Stromal cell of bone marrow (primary cell): ENCODE measurements around the gene EMC8.

Experiments used
- DNase-seq: peaks from one replicate; pipeline ENCODE4 v3.0.0-alpha.2; 2012; ENCODE audit warnings: low read depth

Gene EMC8

GRCh38 chr16:85753976-85754375, 45.4 kb downstream of the EMC8 start:
- no peak for DNase-seq

DNA sequence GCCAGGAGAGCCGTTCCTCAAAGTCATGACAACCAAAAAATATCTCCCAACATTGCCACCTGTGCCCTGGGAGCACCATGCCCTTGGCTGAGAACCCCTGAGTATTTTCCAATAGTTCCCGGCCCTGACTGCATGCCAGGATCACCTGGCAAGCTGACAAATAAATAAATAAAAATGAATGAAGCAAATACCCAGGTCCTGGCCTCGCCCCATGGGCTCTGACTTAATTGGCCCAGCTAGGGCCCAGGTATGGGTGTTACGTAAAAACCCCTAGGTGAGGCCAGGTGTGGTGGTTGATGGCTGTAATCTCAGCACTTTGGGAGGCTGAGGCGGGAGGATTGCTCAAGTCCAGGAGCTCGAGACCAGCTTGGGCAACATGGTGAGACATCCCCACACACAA, 45.8 kb downstream of the EMC8 start:
- no peak for DNase-seq

DNA sequence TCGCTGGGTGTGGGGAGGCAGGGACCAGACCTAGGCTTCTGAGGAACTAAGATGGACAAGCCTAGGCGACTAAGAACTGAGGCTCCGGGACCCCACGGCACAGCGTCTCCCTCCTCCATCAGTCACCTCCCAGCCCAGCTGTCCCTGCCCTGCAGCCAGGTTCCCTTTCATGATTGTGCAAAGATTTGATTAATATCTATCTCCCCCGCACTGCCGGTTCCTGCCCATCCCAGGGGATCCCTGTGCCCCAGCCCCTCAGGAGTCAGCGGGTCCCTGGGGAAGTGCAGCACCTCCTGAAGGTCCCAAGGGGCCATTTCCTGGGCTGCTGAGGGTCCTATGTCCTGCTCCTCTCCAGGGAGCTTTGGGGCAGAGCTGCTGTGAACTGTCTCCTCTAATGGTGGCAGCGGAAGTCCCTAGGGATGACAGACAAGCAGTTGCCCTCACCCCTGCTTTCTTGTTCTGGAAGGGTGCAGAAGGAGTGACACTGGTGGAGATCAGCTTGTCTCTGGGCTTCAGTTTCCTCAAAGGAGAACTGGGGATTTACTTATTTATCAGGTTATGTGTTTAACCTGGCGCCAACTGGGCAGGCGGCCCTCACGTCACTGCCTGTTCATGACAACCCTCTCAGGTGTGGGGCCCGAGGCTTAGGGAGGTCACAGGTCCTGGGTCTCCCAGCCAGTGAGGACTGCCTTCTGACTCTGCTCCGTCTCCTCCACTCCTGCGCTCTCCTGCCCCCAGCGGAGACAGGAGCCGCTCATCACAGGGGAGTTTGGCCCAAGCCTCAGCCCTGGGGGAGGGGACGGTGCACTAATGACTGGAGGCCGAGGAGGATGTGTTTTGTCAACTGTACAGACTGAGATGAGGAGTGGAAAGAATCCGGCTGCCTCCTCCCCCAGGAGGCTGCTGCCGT, 46.6 kb downstream of the EMC8 start:
- no peak for DNase-seq

DNA sequence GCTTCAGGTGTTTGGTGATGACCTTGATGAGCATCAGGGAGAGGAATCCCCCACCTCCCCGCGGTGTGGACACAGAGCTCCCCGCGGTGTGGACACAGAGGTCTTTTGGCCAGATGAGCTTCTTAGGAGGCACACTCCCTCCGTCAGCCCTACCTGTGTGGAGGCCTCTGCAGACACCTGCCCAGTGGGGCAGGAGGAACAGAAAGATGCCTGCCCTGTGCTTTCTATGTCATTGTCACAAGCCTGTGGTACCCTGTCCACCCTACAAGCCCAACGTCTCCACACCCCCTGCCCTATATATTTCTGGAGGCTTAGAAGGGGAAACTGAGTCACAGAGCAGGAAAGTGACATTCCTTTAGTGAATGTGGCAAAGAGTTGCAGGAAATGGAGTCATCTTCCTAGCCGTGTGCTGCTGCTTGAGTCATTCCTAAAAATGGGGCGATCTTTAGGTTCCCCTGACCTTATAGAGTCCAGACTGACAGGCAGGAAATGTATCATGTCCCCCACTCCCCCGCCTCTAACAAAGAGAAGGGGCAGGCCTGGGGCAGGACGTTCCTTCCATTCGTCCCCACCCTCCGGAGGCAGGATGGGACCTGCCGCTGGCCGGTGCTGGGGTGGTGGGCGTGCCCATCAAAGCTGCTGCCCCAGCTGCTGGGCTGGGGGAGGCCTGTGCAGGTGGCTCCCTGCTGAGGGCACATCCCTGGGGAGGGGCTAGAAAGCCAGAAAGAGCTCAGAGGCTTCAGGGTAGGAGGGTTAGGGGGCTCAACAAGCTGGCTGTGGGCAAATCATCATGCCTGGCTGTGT, 47.4 kb downstream of the EMC8 start:
- DNase-seq: no peak

- DNase-seq: peak; percentile 12
Measured at GRCh38 chr16:85750827-85751697, 48.3 kb downstream of the EMC8 start, which contains the start of gene C16orf74. Gene C16orf74 (minus strand): TSS chr16:85751096. CDS start chr16:85735217, 15,879 bp downstream.

GRCh38 chr16:85750146-85750826, 49.1 kb downstream of the EMC8 start:
- no peak for DNase-seq

DNA sequence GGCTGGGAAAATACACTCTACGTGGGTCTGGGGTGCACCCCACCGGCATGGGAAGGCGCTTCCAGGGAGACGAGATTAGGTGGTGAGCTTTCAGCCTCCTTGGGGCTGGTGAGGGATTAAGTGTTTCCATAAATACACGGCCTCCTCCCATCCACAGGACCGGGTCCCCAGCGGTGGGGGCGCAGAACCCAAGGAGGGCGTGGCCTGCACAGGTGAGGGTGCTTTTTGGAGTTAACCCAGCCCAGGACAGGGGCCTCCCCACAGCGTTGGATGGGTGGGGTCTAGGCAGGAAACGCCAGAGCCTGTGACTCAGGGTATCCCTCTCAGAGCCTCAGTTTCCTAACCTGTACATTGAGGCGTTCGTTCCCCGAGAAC, 49.6 kb downstream of the EMC8 start:
- no peak for DNase-seq

GRCh38 chr16:85746460-85747215, 52.7 kb downstream of the EMC8 start:
- no peak for DNase-seq

- no peak for DNase-seq
Measured at GRCh38 chr16:85738923-85739715, 60.2 kb downstream of the EMC8 start.

DNA sequence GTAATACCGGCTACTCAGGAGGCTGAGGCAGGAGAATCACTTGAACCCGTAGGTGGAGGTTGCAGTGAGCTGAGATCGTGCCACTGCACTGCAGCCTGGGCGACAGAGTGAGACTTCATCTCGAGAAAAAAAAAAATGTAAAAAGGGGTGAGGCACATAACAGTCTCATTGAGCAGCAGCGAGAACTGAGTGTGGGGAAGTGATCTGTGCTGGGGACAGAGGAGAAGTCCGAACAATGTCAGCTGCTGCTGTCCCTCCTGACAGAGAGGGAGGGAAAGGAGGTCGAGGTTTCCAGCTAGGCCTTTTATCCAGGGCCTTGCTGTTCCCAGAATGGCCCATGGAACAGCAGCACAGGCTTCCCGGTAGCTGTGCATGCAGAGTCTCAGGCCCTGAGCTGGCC, 62.4 kb downstream of the EMC8 start:
- DNase-seq: no peak

DNA sequence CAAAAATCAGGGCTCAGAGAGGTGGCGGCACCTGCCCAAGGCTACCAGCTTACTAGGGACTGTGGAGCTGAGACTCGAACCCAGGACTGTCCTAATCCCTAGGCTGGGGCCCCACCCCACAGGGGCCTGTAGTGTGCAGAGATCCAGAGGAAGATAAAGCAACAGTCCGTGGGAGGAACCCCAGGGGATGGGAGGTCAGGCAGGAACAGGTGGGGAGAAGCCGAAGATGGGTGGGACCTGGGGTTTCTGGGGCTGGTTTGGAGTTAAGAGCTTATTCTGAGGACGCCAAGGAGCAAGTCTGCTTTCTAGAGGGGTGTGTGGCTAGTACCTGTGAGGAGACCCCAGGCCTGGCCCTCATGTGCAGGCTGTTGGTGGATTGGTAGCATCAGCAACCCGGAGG, 63.4 kb downstream of the EMC8 start:
- no peak for DNase-seq

- no peak for DNase-seq
Measured at GRCh38 chr16:85735225-85735635, 64.1 kb downstream of the EMC8 start.

DNA sequence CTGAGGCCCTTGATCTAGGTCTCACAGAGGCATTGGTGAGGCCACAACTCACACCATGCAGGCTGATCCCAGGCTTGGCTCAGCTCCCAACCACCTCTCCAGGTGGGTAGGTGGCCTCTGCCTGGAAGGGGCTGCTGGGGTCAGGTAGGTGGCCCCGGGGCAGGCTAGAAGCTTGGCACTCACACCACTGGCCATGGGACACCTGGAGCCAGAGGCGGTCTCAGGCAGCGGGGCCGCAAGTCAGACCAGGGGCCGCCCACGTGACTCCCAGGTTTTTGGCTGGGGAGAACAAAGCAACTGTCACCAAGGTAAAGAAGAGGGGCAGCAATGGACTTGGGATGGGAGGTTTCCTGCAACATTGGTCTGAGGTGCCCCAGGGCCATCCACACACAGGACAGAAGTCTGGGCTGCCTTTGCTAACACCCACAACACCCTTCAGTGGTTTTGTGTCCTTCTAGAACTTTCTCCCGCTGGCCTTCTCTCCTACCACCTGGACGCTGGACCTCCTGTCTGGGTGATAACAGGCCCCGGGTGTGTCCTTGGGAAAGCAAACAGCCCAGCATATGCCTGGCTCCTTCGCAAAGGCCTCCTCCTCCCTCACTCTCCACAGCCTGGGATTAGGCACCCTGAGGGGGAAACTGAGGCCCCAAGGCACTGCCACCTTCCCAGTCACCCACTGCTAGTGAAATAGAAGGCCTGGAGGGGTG, 64.9 kb downstream of the EMC8 start:
- DNase-seq: no peak

DNA sequence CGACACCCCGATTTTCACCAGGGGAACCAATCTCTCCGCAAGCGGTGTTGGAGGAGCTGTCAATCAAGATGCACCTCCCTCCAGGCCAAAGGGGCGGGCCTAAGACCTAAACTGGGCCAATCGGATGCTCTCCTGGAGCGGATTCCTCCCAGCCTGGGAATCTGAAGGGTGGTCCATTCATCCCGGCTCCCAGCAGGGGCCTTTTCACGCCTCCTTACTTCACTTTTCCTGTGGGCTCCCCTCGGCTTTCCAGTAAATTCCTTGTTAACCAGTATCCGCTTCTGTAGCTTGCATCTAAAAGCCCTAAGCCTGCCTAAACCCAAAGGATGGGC, 65.5 kb downstream of the EMC8 start:
- DNase-seq: no peak

- no peak for DNase-seq
Measured at GRCh38 chr16:85733155-85733838, 66.0 kb downstream of the EMC8 start.

GRCh38 chr16:85731179-85731578, 68.2 kb downstream of the EMC8 start:
- no peak for DNase-seq

GRCh38 chr16:85730186-85730465, 69.2 kb downstream of the EMC8 start:
- DNase-seq: no peak

- DNase-seq: no peak
Measured at GRCh38 chr16:85729452-85730185, 69.7 kb downstream of the EMC8 start.
